Activated CD8-positive, alpha-beta memory T cell treated with anti-CD3 and anti-CD28 coated beads for 48 hours (primary cell): ENCODE measurements around the gene CD86.
"Not testable (repeated sequence)": the region's sequence is repeated elsewhere in the genome, so short reads cannot be mapped to it uniquely, and the experiment has no call there.

Experiments
- DNase-seq, 3 experiments: peaks; one replicate each; pipeline ENCODE4 v3.0.0-alpha.2; 2020; ENCODE audit warnings: low read depth in 2 of 3, low spot score in 2 of 3

The CD86 gene, protein sequence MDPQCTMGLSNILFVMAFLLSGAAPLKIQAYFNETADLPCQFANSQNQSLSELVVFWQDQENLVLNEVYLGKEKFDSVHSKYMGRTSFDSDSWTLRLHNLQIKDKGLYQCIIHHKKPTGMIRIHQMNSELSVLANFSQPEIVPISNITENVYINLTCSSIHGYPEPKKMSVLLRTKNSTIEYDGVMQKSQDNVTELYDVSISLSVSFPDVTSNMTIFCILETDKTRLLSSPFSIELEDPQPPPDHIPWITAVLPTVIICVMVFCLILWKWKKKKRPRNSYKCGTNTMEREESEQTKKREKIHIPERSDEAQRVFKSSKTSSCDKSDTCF

DNA sequence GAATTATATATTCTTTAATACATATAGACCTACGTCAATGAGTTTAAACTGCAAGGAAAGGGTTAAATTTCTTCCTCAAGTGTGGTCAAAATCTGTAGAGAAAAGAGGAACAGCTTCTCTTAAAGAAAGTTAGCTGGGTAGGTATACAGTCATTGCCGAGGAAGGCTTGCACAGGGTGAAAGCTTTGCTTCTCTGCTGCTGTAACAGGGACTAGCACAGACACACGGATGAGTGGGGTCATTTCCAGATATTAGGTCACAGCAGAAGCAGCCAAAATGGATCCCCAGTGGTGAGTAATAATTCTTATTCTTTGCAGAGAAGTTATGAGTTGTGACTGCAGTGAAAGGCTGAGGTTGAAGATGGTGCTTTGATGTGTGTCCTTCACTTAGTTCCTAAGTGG lies at the start of gene CD86:
CD86 (plus strand) TSS at position 148 of the 400 bp plus-strand sequence; CDS start at position 276, 128 bp downstream.
- DNase-seq = no peak

DNA sequence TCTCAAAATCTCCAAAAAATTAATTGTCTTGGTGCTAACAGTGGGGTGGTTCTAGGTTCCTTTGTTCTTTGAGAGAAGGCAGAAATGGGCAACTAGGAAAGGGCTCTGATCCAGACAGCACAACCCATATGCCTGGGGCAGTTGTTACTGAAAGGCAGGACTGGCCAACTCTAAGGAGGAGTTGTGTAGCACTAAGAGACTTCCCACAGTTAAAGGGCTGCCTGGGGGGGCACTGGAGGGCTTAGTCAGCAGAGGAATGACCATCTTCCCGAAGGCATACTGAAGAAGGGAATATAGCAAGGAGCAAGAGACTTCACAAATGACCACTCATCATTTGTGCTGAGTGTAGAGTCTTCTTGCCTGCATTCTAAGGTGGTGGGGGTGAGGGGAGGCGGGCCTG lies 48.9 kb upstream of the CD86 start:
- DNase-seq = no peak

DNA sequence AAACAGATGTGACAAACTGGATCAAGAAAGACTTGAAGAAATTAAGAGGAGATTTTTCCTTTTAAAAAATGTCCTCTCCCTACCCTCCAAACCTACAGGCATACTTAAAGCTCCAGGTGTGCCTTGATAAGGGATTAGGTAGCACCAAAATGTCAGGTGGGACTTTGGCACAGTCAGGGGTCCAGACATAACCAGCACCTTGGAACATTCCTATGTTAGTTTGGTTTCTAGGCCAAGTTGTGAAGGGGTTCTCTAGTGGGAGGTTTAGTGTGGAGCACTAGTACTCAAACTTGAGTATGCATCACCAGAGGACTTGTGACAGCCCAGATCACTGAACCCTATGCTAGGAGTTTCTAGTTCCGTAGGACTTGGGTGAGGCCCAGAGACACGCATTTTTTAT lies 47.0 kb upstream of the CD86 start:
- no peak for DNase-seq

DNA sequence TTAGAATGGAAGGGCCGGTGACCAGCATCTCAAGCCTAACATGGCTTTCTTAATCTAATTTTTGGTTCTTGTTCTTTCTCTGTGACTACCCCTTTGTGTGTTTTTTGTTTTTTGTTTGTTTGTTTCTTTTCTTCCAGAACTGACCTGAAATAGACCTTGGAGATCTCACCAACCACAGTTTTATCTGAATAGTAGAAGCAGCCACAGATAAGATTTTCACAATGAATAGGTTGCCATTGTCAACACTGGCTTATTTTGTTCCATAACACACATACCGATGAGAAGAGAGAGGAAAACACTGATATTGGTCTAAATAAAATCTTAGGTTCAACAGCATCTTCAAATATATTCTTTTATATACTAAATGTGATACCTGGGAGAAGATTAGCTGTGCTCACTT lies 44.7 kb upstream of the CD86 start:
- DNase-seq = no peak

DNA sequence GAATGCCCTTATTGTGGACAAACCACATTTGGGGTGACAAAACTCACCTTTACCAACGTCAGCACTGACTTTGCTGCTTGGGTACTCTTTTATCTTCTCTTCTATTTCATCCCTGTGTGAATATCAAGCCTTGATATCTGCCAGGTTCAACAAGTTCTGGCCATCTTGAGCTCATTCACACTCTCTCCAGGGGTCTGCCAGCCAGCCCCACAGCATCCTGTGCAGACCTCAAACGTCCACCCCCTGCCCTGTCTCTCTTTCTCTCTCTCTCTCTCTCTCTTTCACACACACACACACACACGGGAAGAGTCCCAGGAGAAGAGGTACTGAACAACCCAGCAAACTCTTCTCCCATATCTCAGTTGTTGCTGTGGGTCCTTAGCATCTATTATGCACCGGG lies 43.8 kb upstream of the CD86 start:
- no peak for DNase-seq

DNA sequence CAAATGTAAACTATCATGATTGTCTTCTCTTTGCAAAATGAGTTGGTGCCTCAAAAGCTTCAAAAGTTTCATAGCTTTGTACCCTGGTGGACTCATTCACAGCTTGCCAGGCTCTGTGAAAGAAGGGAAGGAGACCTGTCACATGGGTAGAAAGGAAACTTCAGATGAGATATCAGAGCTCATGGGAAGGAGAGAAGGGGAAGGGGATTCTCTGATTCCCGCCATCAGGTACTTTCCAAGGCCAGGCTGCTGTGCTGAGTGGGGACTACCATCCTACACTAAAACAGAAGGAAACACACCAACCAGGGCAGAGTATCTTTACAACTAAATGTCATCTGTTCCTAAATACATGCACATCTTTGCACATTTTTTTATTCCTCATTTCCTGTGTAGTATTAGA lies 42.3 kb upstream of the CD86 start:
- DNase-seq = no peak

DNA sequence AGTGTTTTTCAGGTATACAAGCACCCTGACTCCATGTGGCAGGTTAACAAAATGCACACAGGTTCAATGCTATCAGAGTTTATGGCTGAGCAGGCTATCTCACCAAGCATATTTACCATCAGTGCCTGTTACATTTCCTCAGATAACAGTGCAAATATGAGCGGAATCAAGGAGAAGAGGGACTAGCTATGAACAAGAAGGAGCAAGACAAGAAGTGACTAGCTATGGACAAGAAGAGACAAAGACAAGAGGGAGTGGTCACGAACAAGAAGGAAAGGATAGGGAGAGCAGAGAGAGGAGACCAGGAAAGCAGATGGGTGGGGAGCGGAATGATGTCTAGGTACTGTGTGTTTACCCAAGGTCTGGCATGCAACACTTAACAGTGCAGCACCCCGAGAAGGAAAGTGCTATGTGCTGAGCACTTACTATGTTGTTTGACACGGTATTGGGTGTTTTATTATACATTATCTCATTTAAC lies 41.7 kb upstream of the CD86 start:
- no peak for DNase-seq

DNA sequence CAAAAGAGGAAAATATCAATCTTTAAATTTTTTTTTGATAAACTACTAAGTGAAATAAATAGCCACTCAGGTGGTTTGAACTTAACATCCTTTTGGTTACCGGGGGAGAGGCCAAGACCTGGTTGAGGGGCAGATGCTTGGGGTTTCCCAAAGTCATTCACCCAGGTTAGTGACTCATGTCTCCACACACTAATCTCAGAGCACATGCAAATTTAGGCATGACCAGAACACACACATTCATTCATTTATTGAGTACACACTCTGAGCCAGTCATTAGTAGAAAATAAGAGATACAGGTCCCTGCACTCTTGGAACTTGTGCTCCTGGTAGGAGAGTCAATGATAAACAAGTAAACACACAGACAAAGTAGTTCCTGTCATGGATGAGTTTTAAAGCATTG lies 40.4 kb upstream of the CD86 start:
- DNase-seq = no peak

DNA sequence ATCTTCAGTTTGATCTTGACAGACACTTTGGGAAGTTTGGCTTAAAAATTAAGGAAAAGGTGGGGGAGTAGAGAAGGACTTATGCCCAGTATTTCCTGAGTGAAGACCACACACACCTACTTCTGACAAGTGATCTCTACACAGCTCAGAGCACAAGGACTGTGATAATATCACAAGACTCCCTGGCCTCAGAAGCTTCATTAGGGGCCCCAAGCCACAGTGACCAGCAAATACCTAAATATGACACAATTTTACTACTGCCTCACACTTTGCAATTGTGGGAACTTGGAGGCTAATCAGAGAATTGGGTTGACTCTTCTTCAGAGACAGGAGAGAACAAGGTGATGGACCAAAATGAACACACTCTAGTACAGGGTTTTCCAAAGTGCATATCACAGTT lies 35.7 kb upstream of the CD86 start:
- DNase-seq = no peak

DNA sequence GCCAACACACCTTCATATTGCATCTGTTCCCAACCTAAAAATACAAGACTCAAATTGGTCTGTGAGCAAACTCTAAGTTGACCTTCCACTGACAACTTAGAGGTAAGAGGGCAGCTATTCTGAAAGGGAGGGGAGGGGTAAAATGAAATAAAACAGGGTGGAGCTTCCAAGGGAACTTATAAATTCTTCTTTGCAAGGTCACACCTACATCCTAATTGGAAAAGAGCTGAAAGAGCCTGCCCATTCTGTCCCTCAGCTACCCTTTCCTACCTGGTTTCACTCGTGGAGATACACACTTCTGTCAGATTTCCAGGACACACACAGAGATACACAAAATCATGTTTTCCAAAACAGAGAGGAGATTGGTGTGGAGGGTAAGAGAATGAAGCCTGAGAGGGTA lies 34.1 kb upstream of the CD86 start:
- DNase-seq = no peak

DNA sequence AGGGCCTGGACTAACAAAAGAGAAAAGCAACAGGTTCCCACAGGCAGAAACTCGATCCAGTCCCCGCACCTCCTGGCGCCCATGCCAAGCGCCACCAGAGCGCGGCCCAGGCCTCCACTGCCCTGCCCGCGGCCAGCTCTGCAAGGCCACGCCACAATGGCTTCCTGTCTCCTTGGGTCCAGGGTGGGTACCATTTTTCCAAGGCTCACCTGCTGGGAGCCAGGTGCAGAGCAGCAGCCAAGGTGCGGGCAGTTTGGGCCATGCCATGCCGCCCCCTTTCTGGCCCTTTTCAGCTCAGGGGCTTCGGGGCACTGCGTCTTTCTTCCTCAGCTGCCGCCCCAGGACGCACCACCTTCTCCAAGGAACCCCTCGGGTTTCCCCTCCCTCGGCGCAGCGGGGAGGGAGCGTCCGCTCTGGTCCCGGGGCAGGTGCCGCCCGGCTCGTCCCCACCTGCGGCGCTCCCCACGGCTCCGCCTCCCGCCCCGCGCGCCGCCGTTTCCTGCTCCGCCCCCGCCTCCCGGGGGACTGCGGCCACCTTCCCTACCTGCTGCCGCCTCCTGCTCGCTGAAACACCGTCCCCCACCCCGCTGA lies 33.3 kb upstream of the CD86 start, which contains the start of gene ILDR1:
ILDR1 (minus strand) TSS at position 437 of the 591 bp plus-strand sequence; CDS start at position 267, 170 bp downstream.
- DNase-seq = no peak

DNA sequence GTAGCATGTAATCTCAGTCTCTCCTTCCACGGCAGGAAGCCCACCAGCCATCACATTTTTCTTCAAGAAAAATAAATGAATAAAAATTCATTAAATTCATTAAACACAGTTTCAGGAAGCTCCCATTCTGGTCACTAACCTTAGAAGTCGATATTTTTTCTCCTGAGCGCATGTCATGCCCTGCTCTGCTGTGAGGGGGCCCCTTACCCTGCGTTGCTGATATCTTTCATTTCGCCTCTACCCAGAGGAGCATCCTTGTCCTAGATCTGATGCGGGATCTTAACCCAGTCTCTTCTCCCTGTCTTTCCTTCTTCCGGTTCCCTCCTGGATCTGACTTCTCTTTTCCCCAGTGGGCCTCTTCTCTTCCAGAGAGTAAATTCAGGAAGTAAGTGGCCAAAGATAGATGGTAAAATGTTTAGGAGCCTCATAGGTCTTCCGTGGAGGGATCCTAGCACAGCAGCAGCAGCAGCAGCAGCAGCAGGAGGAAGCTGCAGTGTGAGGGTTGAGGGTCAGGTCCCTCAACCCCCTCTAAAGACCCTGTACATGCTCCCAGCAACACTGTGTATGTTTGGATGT lies 31.7 kb upstream of the CD86 start:
- DNase-seq = no peak

DNA sequence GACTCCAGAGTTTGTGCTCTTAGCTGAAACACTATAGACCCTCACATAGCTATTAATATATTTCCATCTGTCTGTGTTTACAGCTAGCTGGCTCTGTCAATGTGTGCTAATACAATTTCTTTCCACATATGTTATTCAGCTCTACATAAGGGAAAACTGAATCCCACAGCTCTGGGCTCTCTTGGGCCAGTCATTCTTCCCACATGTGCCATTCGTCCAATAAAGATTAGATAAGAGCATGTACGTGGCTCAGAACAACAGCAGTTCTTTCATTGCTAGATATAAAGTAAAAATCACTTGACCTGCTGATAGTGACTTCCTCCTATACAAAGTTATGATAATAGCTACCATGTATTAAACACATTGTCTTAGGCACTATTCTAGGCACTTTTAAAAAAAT lies 30.4 kb upstream of the CD86 start:
- no peak for DNase-seq

DNA sequence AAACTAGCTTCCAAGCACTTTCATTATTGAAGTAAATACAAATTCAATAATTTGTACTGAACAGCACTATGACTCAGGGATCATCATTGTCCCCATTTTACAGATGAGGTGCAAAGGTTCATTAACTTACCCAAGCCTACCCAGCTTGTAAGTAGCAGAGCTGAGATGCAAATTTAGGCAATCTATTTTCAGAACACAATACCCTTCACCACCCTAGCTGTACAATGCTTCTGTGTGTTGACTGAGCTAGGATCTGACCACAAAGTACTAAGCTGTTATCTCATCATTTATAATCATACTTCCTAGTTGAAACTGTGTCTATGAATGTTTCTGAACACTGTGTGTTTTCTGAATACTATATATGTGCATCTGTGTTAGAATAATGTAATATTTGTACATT lies 29.9 kb upstream of the CD86 start:
- DNase-seq = no peak

DNA sequence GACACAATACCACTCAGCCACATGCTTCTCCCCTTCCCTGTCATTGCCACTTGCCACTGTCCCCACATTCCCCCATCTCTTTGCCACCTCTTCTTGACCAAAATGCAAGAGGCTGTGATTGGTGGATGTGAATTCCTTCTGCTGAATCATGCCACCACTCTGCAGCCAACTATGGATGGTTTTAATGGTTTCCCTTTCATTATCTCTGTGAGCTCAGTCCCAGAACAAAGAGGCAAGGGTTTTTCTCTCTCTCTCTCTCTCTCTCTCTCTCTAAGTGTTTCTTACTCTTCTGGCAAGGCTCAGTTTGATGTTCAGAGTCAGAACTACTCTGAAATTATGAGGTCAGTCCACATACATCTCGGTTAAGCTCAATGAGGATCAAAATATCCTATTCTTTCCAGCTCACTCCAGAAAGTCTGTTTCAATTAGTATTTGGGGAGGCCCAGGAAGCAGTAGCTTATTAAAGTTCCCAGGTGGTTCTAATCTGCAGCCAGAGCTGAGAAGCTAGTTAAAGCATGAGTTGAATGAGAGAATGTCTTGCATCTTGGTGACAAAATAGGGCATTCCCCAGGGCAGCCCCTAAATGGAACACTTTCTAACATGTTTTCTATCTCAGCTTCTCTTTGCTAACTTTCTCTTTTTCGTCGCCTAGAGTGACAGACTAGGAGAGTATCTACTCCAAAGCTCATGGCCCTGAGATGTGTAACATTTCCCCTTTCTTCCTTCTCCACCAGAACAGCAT lies 24.6 kb upstream of the CD86 start:
- no peak for DNase-seq

DNA sequence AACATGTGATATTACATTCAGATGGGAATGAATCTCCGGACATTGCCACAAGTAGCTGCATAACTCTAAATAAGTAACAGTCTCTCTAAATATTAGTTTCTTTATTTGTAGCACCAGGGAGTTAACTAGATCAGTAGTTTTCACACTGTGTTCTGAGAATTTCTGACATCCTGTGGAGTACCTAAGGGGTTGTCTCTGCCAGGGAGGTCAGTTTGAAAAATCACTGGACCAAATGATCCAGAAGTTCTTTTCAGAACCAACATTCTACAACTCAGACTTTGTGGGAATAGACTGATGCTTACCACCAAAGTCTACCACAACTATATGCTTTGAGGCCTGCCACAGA lies 24.1 kb upstream of the CD86 start:
- DNase-seq = no peak

DNA sequence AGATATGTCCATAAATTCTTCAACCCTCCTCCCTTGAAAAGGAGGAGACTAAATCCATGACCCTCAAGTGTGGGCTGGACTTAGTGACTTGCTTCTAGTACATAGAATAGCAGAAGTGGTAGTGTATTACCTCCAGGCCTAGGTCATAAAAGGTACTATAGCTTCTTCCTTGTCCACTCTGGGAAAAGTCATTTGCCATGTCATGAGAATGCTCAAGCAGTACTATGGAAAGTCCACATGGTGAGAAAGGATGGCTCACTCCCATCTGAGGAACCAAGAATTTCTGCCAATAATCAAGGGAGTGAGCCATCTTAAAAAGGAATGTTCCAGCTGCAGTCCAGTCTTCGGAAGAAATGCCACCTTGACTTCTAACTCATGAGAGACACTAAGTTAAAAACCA lies 22.6 kb upstream of the CD86 start:
- no peak for DNase-seq

DNA sequence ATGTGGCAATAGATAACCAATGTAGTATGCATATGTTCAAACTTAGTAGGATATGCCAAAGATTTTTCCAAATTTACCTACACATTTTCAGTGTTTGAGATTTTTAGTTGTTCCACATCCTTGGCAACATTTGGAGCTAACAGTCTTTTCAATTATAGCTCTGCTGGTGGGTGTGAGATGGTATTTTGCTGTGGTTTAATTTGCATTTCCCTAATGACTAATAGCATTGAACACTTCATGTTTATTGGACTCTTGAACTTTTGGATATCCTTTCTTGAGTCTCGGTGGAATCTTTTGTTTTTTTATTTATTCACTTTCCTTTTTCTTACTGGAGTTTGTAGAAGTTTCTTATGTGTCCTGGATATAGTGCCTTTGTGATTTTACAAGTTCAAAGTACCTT lies 22.1 kb upstream of the CD86 start:
- no peak for DNase-seq

DNA sequence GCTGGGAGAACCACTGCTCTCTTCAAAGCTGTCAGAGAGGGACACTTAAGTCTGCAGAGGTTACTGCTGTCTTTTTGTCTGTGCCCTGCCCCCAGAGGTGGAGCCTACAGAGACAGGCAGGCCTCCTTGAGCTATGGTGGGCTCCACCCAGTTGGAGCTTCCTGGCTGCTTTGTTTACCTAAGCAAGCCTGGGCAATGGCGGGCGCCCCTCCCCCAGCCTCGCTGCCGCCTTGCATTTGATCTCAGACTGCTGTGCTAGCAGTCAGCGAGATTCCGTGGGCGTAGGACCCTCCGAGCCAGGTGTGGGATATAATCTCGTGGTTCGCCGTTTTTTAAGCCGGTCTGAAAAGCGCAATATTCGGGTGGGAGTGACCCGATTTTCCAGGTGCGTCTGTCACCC lies 7.9 kb upstream of the CD86 start:
- not testable (repeated sequence) for DNase-seq

DNA sequence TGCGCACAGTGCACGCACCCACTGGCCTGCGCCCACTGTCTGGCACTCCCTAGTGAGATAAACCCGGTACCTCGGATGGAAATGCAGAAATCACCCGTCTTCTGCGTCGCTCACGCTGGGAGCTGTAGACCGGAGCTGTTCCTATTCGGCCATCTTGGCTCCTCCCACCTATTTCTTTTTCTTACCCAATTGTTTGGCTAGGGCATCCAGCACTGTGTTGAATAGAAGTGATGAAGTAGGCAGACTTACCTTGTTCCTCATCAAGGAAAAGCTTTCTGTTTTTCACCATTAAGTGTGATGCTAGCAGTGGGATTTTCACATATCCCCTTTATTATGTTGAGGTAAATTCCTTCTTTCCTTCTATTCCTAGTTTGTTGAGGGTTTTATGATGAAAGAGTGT lies 7.4 kb upstream of the CD86 start:
- not testable (repeated sequence) for DNase-seq

DNA sequence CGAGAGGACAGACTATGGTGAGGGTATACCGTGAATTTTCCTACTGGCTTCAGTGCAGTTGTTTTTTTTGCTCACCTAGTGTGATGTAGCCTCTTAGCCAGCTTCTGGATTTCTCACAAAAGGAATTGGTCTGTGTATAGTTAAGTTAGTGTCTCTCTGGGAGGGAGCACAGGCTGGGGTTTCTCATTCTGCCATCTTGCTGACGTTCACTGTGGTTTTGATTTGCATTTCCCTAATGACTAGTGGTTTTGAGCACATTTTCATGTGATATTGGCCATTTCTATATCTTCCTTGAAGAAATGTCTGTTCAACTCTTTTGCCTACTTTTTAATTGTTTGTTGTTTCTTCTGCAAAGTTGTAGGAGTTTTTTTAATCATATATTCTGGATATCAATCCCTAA lies 2.2 kb upstream of the CD86 start:
- no peak for DNase-seq

DNA sequence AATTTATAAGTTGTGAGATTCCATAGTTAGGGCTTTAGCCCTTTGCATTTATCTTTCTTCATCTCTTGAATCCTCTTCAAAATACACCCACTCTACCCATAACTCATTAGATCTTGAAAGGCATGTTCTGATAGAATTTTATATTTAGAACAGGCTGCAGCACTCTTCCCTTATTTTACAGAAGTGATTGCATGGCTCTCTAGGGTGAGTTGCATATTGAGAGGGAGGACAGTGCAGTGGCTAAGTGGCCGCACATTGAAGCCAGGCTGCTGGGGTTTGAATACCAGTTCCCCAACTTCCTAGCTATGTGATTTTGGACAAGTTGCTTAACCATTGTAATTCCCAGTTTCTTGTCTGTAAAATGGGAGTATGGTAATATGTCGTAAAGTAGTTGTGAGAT lies 2.5 kb downstream of the CD86 start:
- no peak for DNase-seq
